GM08714 (cell line): Measurements from ENCODE around the gene LRRC42.
"Not testable (repeated sequence)": the region's sequence is repeated elsewhere in the genome, so short reads cannot be mapped to it uniquely, and the experiment has no call there.

Experiments
- H3K4me3 ChIP-seq: fragments of 200-500 bp; sonication (Bioruptor generic); 2 replicates; pipeline ENCODE4 v1.5.1; 2014; ENCODE audit warnings: mild to moderate bottlenecking, low read length, inconsistent platforms
- ZNF274 ChIP-seq: IDR thresholded peaks from 2 replicates; pipeline ENCODE4 v1.6.1; 2012; ENCODE audit warnings: mild to moderate bottlenecking, low read depth, low read length

Gene LRRC42

DNA sequence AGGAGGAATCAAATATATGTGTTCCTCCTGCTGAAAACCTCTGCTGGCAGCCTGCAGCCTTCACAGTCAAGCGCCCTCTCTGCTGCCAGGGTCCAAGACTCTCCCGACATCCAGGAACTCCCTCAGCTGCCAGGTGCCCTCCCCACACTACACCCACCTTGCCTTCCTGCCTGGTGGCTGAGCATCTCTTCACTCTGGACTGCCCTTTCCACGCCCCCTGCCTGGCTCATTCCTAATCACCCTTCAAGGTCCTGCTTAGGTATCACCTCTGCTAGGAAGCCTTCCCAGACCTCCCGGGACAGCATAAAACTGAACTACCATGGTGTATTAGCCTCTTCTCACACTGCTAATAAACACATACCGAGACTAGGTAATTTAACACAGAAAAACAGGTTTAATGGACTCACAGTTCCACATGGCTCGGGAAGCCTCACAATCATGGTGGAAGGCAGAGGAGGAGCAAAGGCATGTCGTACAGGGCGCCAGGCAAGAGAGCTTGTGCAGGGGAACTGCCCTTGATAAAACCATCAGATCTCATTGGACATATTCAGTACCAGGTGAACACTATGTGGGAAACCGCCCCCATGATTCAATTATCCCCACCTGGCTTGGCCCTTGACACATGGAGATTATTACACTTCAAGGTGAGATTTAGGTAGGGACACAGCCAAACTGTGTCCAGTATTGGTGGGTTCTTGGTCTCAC, 56.5 kb downstream of the LRRC42 start:
- no peak for TF ChIP-seq ZNF274
- no peak overlapping the region for H3K4me3 ChIP-seq

DNA sequence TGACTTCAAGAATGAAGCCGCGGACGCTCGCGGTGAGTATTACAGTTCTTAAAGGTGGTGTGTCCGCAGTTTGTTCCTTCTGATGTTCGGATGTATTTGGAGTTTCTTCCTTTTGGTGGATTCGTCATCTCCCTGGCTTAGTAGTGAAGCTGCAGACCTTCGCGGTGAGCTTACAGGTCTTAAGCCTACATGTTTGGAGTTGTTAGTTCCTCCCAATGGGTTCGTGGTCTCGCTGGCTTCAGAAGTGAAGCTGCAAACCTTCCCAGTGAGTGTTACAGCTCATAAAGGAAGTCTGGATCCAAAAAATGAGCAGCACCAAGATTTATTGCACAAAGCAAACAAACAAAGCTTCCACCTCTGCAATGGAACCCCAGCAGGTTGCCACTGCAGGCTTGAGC, 57.1 kb downstream of the LRRC42 start:
- no peak overlapping the region for H3K4me3 ChIP-seq
- TF ChIP-seq ZNF274: no peak

DNA sequence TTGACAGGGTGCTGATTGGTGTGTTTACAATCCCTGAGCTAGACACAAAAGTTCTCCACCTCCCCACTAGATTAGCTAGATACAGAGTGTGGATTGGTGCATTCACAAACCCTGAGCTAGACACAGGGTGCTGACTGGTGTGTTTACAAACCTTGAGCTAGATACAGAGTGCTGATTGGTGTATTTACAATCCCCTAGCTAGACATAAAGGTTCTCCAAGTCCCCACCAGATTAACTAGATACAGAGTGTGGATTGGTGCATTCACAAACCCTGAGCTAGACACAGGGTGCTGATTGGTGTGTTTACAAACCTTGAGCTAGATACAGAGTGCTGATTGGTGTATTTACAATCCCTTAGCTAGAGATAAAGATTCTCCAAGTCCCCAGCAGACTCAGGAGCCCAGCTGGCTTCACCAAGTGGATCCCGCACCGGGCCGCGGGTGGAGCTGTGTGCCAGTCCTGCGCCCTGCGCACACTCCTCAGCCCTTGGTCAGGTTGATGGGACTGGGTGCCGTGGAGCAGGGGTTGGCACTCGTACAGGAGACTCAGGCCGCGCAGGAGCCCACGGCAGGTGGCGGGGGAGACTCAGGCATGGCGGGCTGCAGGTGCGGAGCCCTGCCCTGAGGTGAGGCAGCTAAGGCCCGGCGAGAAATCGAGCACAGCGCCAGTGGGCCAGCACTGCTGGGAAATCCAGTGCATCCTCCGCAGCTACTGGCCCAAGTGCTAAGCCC, 57.8 kb downstream of the LRRC42 start:
- H3K4me3 ChIP-seq: not testable (repeated sequence)

DNA sequence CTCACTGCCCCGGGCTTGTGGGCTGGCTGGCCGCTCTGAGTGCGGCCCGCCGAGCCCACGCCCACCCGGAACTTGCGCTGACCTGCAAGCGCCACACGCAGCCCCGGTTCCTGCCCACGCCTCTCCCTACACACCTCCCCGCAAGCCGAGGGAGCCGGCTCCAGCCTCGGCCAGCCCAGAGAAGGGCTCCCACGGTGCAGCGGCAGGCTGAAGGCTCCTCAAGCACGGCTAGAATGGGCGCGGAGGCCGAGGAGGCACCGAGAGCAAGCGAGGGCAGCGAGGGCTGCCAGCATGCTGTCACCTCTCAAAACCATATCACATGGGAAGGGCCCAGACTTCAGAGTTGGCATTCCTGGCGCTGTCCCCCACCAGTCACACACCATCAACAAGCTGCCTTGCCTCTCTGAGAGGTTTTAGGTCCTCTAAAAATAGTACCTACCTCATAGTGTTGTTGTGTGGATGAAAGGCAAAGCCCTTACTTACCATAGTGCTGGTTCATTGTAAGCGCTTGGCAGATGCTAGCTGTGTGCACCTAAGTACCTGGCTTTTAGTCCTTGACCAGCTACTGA, 58.4 kb downstream of the LRRC42 start:
- H3K4me3 ChIP-seq: no peak overlapping the region
- TF ChIP-seq ZNF274: no peak

DNA sequence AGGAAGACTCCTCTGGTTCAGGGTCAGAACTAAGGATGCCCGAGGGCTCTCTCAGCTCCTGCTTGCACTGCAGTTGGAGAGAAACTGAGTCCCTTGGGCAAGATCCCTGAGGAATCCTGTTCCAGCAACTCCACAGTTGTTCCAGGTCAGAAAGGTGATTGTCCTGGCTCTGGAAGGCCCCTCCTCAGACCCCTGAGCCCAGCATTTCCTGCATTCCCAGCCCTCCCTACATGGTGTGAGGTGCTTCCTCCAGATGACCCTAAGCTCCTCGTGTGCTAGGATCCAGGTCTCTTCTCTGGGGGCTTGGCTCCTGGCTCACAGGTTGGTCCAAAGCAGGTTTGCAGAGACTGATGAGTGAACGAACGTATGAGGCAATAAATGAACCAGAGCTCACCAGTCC, 60.4 kb downstream of the LRRC42 start:
- no peak for TF ChIP-seq ZNF274
- no peak overlapping the region for H3K4me3 ChIP-seq

DNA sequence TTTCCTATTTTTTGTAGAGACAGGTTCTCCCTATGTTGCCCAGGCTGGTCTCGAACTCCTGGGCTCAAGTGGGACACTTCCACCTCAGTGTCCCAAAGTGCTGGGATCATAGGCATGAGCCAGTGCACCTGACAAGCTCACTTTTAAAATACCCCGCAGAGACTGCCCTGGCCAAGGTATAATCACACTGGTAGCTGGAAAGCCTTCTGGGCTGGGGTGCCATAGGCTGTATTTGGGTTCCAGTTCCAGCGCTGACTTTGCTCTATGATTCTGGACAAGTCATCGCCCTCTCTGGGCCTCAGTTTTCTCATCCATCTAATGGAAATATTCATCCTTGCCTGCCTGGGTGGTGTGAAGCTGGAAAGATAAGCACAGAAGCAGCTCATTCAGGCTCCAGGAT, 61.5 kb downstream of the LRRC42 start:
- no peak for TF ChIP-seq ZNF274
- H3K4me3 ChIP-seq: no peak overlapping the region

DNA sequence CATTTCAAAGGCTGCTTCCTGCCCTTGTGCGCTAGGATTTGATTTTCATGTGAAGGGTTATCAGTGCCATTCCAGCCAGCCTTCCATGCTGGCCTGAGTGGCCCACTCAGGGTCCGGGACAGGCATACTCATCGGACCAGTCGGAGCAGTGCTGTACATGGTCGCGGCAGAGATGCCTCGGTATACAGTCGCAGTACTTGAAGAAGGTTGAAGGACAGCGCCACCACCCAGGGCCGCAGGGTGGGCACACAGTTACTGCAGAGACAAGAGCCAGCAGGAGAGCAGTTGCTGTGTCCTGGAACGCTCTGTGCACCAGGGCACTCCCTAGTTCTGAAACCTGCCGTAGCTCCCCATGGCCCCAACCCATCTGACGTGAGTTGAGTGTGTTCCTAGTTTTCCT, 62.7 kb downstream of the LRRC42 start:
- no peak for TF ChIP-seq ZNF274
- H3K4me3 ChIP-seq: no peak overlapping the region

DNA sequence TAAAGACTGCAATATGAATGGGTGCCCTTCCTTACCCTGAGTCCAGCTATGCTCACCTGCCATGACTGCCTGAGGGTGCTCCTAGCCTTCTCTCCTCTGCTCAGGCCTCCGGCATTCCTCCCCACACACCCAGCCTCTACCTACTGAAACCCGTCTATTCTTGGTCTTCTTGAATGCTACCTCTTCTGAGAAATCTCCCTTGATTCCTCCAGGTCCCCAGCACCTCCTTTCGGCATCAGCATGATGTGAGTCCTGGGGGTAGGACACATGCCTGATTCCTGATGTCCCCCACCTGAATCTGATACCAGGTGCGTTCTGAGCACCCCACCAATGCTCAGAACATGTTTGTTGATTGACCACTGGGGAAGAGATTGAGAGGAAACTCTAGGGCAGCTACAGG, 63.3 kb downstream of the LRRC42 start:
- no peak for TF ChIP-seq ZNF274
- no peak overlapping the region for H3K4me3 ChIP-seq

DNA sequence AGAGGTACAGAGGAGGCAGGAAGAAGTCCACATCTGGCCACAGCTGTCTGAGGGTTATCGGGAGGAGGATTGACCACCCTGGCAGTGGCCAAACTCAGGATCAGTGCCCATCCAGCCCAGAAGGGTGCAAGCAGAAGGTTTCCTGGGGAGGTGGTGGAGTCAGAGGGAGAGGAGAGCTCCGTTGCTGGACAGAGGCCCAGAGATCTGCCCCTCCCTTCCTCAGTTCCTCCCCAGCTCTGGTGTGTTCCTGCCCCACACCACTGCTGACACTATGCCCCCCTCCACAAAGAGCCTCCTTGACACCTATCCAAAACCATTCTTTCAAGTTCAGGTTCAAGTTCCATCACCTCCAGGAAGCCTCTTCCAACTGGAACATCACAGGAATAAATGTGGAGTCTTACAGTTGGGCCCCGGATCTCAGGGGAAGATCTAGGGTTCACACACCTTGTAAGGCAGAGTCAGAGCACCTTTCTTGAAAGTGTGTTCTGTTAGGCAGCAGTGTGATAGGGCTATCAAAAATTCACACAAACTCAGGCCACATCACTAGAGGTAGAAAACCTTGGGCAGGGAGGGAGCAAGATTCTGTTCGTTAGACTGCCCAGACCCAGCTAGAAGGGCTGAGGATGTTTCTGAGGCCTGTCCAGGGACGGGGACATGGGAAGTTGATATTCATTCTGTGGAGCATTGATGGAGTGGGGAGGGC, 64.4 kb downstream of the LRRC42 start:
- no peak for TF ChIP-seq ZNF274
- H3K4me3 ChIP-seq: no peak overlapping the region

DNA sequence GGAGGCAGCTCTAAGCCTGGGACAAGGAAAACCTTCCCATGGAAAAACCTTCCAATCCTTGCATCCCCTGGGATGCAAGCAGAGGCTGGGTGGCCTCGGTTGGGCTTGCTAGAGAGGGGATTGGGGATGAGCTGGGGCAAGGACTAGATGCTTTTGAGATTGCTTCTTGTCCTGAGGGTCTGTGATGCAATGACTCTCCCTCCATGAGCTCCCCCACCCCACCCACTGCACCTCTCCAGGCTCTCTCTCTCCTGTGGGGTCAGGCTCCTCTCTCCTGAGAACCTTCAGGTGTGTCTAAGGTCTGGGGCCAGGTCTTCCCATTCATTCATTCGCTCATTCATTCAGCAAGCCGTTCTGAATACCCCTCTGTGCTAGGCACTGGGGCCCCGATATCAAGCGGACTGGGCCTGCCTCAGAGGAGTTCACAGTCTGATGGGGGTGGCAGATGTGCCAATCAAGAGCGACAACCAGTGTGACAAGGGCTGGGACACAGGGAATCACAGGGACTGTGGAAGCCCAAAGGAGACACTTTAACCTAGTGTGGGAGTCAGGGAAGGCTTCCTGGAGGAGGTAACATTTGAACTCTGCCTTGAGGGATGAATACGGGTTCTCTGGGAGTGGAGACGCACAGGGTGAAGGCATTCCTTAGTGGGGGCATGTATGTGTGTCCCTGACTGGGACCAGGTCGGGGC, 65.3 kb downstream of the LRRC42 start:
- TF ChIP-seq ZNF274: no peak
- no peak overlapping the region for H3K4me3 ChIP-seq

DNA sequence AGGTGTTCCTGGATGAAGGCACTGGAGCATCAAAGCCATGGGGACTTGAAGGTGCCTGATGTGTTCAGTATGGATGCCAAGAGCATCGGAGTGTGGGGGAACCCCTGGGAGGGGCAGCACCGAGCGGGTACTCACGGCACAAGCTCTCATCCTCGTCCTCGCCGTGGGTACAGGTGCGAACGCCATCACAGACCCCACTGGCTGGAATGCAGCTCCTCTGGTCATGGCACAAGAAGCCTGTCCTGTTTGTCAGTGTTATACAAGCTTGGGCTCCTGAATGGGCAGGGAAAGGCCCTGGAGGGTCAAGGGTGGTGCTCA, 65.8 kb downstream of the LRRC42 start:
- no peak overlapping the region for H3K4me3 ChIP-seq
- TF ChIP-seq ZNF274: no peak

DNA sequence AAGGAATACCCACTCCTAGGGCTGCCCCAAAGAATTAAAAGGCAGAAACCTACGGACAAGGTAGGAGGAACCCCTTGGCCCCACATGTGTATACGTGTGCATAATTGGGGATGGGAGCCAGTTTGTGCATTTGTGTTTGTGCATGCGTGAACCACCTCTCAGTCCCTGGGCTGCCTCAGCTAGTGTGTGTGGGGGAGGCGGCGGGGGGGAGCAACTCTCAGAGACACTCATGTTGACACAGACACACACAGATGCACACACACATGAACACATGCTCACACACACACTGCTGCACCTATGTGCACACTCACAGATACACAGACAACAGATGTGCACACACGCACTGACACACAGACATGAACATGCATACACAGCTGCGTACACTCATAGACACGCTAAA, 66.7 kb downstream of the LRRC42 start:
- H3K4me3 ChIP-seq: no peak overlapping the region
- TF ChIP-seq ZNF274: no peak

DNA sequence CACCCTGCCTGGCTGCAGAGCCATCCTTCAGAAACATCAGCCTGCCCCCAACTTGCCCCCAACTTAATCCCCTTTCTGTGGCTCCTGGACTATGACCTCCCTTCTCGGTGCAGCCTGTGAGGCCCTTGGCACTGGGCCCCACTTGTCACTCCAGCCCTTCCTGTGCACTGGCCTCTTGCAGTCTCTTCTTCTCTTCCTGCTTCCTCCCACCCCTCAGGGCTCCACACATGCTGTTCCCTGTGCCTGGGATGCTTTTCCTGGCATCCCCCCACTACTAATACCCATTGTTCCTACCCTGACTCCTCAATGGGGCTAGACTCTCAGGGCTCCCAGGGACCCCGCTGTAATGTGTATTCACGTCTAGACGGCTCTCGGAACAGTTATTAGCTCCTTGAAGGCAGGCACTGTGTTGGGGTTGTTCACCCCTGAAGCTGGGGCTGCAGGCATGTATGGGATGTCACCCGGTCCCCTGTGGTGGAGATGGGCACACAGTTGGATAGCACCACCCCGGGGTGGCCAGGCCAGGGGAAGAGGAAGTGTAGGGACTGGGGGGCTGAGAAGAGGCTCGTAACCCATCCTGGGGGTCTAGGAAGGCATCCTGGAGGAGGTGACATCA, 67.4 kb downstream of the LRRC42 start:
- no peak for TF ChIP-seq ZNF274
- no peak overlapping the region for H3K4me3 ChIP-seq
